ENCODE data around the gene ACVRL1.

Gene ACVRL1

GRCh38 chr12:51947246-51947996 lies 40.1 kb downstream of the ACVRL1 start:
- no peak for TF ChIP-seq CTCF (IDR thresholded peaks at IDR 0.05; ENCODE audit: insufficient read depth, low read length, poor library complexity, severe bottlenecking)
- H3K4me3 ChIP-seq (replicated peaks; ENCODE audit: low read depth, low read length) = no peak overlapping the region

GRCh38 chr12:51948066-51948465 lies 40.8 kb downstream of the ACVRL1 start:
- TF ChIP-seq CTCF (IDR thresholded peaks at IDR 0.05; ENCODE audit: insufficient read depth, low read length, poor library complexity, severe bottlenecking) = no peak
- no peak for DNase-seq (ENCODE audit: extremely low read depth, insufficient read length)
- no peaks in the 10 kb centered on the region for H3K36me3 ChIP-seq (ENCODE audit: control insufficient read depth, insufficient read depth, low read length)
- H3K27me3 ChIP-seq (replicated peaks; ENCODE audit: control insufficient read depth, insufficient read depth, low read length) = no peaks in the 10 kb centered on the region; the same call in 1 of the 2 replicates
- H3K4me3 ChIP-seq (replicated peaks; ENCODE audit: low read depth, low read length) = no peak overlapping the region

More at GRCh38 chr12:51947246-51947996, 40.1 kb downstream of the ACVRL1 start:
- H3K36me3 ChIP-seq (ENCODE audit: control insufficient read depth, insufficient read depth, low read length) = no peaks in the 10 kb centered on the region
- no peaks in the 10 kb centered on the region; the same call in 1 of the 2 replicates for H3K27me3 ChIP-seq (replicated peaks; ENCODE audit: control insufficient read depth, insufficient read depth, low read length)
- DNase-seq (ENCODE audit: extremely low read depth, insufficient read length) = no peak

- TF ChIP-seq CTCF (IDR thresholded peaks at IDR 0.05; ENCODE audit: insufficient read depth, low read length, poor library complexity, severe bottlenecking) = no peak
- Histone ChIP-seq H3K36me3 (ENCODE audit: control insufficient read depth, insufficient read depth, low read length) (no peaks in the 10 kb centered on the region), H3K4me3 (replicated peaks; ENCODE audit: low read depth, low read length) (no peak overlapping the region), H3K27me3 (replicated peaks; ENCODE audit: control insufficient read depth, insufficient read depth, low read length) (no peaks in the 10 kb centered on the region; the same call in 1 of the 2 replicates)
- no peak for DNase-seq (ENCODE audit: extremely low read depth, insufficient read length)
These were observed 42.2 kb downstream of the ACVRL1 start for GRCh38 chr12:51949342-51950030.

DNA sequence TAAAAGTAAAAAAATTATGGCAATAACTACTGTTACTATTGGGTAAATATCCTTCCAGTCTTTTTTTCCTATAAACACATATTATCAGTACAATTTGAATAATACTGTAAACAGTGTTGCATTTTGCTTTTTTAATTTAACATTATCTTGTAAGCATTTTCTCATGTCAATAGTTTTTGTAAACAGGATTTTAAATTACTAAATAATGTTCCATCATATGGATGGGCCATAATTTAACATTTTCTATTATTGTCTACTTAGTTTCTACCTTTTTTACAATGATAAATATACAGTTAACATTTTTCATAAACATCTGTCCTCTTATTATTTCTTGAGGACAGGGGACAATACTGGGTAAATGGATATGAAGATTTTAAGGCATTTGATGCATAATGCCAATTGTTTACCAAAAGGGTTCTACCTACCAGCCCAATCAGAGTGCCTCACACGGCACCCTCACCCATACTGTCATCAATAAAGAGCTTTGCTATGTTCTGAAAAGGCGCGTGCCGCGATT lies 43.4 kb downstream of the ACVRL1 start:
- Histone ChIP-seq H3K4me3 (replicated peaks; ENCODE audit: low read depth, low read length) (peak overlapping the region; percentile 58), H3K27me3 (replicated peaks; ENCODE audit: control insufficient read depth, insufficient read depth, low read length) (no peaks in the 10 kb centered on the region; the same call in 1 of the 2 replicates), H3K36me3 (ENCODE audit: control insufficient read depth, insufficient read depth, low read length) (no peaks in the 10 kb centered on the region)
- TF ChIP-seq CTCF (IDR thresholded peaks at IDR 0.05; ENCODE audit: insufficient read depth, low read length, poor library complexity, severe bottlenecking) = no peak
- DNase-seq (ENCODE audit: extremely low read depth, insufficient read length) = no peak

DNA sequence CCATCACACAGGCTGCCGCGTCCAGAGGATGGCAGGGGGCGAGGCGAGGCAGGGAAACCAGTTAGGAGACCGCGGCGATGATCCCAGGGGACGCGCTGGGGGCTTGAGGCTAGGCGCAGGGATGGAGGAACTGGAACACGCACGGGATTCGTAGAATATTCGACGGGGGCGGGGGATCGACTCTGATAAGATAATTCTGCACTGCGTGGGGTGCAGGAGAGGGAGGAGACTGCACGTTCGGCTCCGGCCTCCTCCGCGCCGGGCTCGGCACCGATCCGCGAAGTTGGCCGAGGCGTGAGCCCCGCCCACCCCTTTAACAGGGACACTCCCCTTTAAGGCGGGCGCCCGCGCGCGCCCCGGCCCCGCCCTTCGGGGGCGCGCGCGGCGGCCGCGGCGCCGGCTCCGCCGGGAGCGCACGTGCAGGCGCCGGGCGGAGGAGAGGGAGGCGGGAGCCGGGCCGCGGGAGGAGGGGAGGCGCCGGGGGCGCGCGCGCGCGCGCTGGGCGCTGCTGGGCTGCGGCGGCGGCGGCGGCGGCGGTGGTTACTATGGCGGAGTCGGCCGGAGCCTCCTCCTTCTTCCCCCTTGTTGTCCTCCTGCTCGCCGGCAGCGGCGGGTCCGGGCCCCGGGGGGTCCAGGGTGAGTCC lies 44.0 kb downstream of the ACVRL1 start, which contains the start of gene ACVR1B:
Gene ACVR1B, plus strand, starts transcription at position 501 of the 644 bp plus-strand sequence. Its CDS starts 45 bp downstream, at position 546.
- DNase-seq (ENCODE audit: extremely low read depth, insufficient read length) = peak; percentile 83
- H3K27me3 ChIP-seq (replicated peaks; ENCODE audit: control insufficient read depth, insufficient read depth, low read length) = no peaks in the 10 kb centered on the region; the same call in 1 of the 2 replicates
- TF ChIP-seq CTCF (IDR thresholded peaks at IDR 0.05; ENCODE audit: insufficient read depth, low read length, poor library complexity, severe bottlenecking) = no peak
- H3K4me3 ChIP-seq (replicated peaks; ENCODE audit: low read depth, low read length) = peak within 1 kb of the TSS; percentile 64
- H3K36me3 ChIP-seq (ENCODE audit: control insufficient read depth, insufficient read depth, low read length) = no peaks in the 10 kb centered on the region

All from GM06990 (cell line).